DMS53 (cell line): Measurements from ENCODE around the gene RNASE4.
"Not testable (repeated sequence)": the region's sequence is repeated elsewhere in the genome, so short reads cannot be mapped to it uniquely, and the experiment has no call there.

Experiments used
- DNase-seq: peaks from one replicate; lab custom pipeline; 2025; lab: John Stamatoyannopoulos, UW

Gene RNASE4

GRCh38 chr14:20699931-20700330, 15.6 kb downstream of the RNASE4 start:
- DNase-seq: no peak

DNA sequence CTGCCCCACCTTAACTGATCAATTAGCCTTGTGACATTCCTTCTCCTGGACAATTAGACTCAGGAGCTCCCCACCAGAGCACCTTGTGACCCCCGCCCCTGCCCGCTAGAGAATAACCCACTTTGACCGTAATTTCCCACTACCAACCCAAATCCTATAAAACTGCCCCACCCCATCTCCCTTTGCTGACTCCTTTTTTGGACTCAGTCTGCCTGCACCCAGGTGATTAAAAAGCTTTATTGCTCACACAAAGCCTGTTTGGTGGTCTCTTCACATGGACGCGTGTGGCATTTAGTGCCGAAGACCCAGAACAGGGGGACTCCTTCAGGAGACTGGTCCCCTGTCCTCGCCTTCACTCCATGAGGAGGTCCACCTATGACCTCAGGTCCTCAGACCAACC, 16.6 kb downstream of the RNASE4 start:
- not testable (repeated sequence) for DNase-seq

DNA sequence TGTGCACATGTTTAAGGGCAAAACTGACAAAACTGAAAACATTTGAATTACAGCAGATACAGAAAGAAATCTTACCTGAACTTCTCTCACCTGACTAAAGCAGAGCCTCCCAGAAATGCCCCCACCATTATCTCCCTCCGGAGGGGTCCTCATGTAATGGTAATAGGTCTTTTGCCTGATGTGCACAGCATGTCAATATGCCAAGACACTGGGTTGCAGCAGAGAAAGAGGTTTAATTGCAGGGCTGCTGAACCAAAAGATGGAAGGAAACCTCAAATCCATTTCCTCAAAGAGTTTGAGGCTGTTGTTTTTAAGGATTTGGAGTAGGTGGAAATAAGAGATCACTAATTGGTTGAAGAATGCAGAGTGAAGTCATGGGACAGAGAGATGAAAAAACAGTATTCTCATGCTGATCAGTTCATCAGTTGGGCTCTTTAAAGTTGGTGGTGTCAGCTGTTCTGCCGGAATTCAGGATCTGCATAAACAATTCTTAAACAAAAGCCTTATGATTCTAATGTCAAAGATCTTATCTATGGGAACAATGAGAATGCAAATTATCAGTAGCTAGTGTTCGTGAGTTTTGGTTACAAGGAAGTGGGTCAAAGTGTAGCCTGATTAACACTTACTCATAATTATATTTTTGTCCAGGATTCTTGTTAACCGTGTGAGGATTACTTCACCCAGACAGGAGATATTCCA, 22.4 kb downstream of the RNASE4 start:
- no peak for DNase-seq

DNA sequence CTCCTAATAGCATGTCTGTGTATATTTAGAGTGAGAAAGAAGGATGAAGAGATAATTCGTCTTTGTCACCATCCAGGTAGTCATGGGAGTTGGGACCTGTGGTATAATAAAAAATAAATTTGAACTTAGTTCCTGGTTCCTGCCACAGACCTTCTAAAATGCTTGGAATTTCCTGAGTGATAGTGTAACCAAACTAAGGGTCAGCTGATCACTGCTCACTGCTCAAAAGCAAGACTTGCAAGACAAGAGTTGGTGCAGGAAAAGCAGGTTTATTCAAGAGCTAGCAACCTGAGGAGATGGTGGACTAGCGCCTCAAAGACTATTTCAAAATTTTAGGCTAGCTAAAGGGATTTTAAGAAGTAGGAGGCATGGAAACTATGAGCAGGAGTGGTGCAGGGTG, 23.3 kb downstream of the RNASE4 start:
- DNase-seq: no peak

DNA sequence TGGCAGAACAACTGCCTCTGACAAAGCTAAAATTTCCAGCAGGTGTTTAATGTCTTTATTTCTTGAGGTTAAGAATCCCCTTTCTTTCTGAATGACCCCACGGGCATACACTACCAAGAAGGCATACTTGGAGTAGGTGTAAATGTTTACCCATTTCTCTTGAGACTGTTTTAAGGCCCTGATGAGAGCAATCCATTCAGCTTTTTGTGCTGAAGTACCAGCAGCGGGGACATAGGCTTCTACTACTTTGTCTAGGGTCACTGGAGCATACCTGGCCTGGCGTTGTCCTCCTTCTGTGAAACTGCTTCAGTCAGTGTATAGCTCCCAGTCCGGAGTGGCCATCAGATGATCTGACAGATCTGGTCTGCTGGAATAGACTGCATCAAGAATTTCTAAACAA, 26.9 kb downstream of the RNASE4 start:
- no peak for DNase-seq

GRCh38 chr14:20711685-20712084, 27.3 kb downstream of the RNASE4 start:
- no peak for DNase-seq

GRCh38 chr14:20712904-20713303, 28.5 kb downstream of the RNASE4 start:
- DNase-seq: no peak

DNA sequence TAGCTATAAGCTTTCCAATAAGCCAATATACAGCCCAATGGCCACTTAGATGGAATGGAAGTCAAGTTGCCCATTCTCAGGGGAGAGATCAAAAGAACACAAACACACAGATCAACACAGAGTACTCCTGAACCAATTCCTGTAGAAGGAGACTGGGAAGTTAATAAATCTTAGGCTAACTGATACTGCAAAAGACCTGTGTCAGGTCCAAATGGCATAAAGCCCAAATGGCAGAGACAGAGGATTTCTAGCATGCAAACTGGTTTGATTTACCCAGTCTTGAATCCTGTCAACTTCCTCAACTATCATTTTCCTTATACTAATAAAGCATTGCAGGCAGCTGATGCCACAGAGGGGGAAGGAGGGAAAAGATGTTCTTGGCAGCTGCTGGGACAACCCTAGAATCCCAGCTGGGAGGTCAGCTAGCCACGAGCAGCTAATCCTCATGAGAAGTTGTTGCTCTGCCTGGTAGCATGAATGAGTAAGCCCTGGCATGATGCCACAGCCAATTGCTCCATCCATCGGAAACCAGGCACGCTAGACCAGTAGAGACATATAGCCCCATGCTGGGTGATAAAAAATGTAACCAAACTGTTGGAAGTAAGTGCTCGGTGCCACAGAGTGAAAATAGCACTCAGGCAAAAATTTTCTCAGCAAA, 30.4 kb downstream of the RNASE4 start:
- DNase-seq: no peak

GRCh38 chr14:20719777-20720176, 35.4 kb downstream of the RNASE4 start:
- no peak for DNase-seq

GRCh38 chr14:20720741-20721140, 36.4 kb downstream of the RNASE4 start:
- no peak for DNase-seq

- no peak for DNase-seq
Measured at GRCh38 chr14:20722016-20722415, 37.7 kb downstream of the RNASE4 start.

GRCh38 chr14:20723488-20723887, 39.1 kb downstream of the RNASE4 start:
- no peak for DNase-seq

GRCh38 chr14:20726121-20726520, 41.8 kb downstream of the RNASE4 start:
- DNase-seq: not testable (repeated sequence)

DNA sequence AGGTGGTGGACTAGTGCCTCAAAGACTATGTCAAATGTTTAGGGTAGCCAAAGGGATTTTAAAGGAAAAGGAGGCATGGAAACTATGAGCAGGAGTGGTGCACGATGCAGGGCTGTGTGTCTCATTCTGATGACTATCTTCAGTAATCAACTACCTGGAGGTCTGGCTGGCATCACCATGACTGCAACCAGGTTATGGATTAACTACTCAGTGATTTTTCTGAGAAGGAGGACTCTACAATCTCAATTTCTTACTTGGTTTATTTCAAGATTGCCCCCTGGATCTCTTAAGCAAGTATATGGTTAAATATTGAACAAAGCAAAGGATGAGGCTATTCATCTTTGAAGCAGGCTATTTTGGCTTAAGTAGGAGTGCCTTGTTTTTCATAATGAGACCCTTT, 42.2 kb downstream of the RNASE4 start:
- no peak for DNase-seq

- DNase-seq: no peak
Measured at GRCh38 chr14:20730891-20731290, 46.5 kb downstream of the RNASE4 start.

- DNase-seq: no peak
Measured at GRCh38 chr14:20732477-20732876, 48.1 kb downstream of the RNASE4 start.

DNA sequence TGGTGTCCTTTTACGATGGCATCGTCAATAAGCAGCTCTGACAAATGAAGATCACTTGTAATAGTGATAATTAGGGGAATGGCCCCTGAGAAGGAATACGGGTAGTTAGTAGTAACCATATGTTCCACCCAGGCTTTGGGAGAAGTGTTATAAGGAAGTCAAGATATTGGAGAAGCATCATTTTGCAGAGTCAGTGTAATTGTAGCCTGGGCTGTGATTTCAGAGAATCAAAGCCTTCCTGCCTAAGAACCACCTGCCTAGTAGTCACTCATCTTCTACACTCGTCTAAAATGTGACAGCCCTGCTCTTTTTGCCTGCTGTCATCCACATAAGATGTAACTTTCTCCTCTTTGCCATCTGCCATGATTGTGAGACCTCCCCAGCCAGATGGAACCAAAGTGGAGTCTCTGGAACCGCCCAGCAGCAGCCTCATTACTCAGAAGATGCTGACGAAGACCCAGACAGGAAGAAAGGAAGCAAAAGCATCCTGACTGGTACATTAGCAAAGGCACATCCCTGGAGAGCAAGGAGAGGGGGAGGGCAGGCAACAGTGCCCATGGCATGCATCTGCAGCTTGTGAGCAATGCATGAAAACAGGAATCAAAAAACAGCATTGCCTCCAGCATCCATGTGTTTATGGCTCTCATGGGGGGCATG, 48.7 kb downstream of the RNASE4 start:
- DNase-seq: no peak

DNA sequence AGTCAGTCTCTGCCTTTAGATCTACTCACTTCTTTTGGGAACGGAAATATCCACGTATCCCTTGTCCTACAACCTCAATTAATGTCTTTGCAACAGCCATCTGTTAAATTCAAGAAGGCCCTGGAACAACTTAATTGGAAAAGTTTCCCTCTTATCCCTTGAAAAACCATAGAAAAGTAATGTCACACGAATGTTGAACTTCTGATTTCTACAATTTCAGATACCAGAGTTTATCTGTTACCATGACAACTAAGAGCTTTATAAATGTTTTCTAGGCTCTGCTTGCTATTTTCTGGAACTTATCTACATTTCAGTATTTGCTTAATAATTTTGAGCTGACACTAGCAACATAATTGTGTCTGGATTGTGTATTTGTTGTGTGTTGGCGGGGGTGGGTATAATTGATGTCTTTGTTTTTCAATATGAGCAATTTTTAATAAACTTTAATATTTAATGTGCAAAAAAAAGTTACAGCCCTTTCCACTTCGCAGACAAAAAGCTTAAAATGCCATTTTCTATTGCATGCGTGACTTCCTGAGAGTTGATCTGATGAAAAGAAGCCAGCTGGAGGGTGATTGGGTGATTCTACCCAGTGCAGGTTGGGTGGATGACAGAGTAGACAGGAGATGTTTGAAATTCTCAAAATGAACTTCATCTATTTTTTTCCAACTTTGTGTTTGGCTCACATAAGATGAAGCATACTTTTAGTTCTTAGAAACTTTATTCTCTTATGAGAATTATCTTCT, 49.5 kb downstream of the RNASE4 start:
- no peak for DNase-seq

GRCh38 chr14:20734430-20734806, 50.1 kb downstream of the RNASE4 start:
- DNase-seq: no peak

GRCh38 chr14:20738292-20738691, 53.9 kb downstream of the RNASE4 start:
- DNase-seq: not testable (repeated sequence)

DNA sequence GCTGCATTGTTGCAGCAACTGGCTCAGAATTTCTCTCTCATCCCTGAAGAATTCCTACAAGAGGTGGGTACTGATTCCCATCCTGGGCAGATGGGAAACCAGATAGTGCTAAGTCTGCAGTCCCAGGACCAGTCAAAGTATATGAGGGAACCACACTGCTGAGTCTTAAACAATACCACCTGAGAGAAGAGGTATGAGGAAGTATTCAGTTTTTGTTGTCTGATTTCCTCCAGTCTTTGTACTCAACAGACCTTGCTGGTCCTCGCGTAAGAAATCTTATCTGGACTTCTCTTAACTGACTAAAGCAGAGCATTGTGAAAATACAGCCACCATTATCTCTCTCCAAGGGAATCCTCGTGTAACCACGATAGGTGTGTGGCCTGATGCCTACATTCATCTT, 57.8 kb downstream of the RNASE4 start:
- no peak for DNase-seq

DNA sequence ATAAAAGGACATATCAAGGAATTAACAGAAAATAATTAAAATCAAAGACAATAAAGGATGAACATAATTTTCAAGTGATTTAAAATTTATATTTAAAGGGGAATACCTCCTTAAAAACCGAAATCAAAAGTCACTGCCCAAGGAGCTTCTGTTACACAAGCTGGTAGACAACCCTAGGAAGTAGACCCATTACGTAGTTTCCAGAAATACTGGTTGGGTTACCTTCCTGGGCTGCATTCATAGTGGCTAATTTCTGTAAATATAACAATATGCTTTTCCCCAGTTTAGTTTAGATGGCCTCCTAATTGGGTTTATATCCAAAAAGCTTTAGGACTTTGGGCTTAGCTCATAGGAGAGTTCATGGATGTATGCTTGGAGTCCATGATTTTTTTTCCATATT, 59.2 kb downstream of the RNASE4 start:
- DNase-seq: no peak
